HCT116 (cell line): ENCODE measurements around the gene OSTF1. TPM values are rescaled to one million over a fixed set of nuclear protein-coding genes. Genes with fewer than 3 reads are reported as not detected.

ENCODE experiments used
- ATAC-seq: fragments of 200-7000 bp; cut with Tn5 transposase; 2 replicates; pipeline ENCODE4 v1.9.1; 2020; ENCODE audit warnings: mild to moderate bottlenecking, moderate library complexity
- BruUV-seq: library from RNA; stranded (reverse); fragments of 400-500 nt; replicated peaks from 2 replicates; lab custom pipeline; 2021; lab: Mats Ljungman, UMichigan
- CTCF ChIA-PET: fragments of 300-600 bp; sonication (Branson Sonifier 250); formaldehyde crosslinking; loops from one replicate; lab custom pipeline; 2021; ENCODE audit warnings: antibody characterized with exemption; lab: Charles Lee
- POLR2A ChIA-PET: fragments of 300-600, 350-600 bp; sonication (Branson Sonifier 250); formaldehyde crosslinking; loops from one replicate; lab custom pipeline; 2021; ENCODE audit warnings: antibody characterized with exemption; lab: Charles Lee
- RAD21 ChIA-PET, 2 experiments: fragments of 300-600 bp; sonication (Branson Sonifier 250); formaldehyde crosslinking; loops; one replicate each; lab custom pipeline; 2023; ENCODE audit warnings: low total read pairs in 2 of 2; ENCODE audit not compliant: uncharacterized antibody in 2 of 2, unreplicated experiment in 2 of 2, low non-redundant PET in 1 of 2; lab: Charles Lee
- DNase-seq: peaks from one replicate; pipeline ENCODE4 v3.0.0-alpha.2; 2010; ENCODE audit warnings: low read depth, low spot score
- H2AFZ ChIP-seq: fragments of 200-600 bp; shearing (Covaris generic), sonication (generic); 2 replicates; pipeline ENCODE4 v1.6.1; 2017; ENCODE audit warnings: low read depth, mixed run types, mixed read lengths, antibody characterized with exemption, low read length; ENCODE audit not compliant: poor library complexity, severe bottlenecking
- H3K27ac ChIP-seq: 2 replicates; pipeline ENCODE4 v1.5.1; 2012; ENCODE audit warnings: low read depth, low read length
- H3K27me3 ChIP-seq: fragments of 200-600 bp; sonication (generic); 2 replicates; pipeline ENCODE4 v1.6.1; 2016; ENCODE audit warnings: mixed run types, low read length, mixed read lengths; ENCODE audit not compliant: insufficient read depth
- H3K36me3 ChIP-seq, 2 experiments: fragments of 200-500 bp in 1 of 2; fragments of 200-600 bp in 1 of 2; sonication (Bioruptor generic) in 1 of 2; sonication (generic) in 1 of 2; 2 replicates each; pipeline versions ENCODE4 v1.5.1 to v1.6.1; 2014 to 2016; ENCODE audit warnings: low read length in 2 of 2, inconsistent platforms in 1 of 2, mixed read lengths in 1 of 2, mixed run types in 1 of 2; ENCODE audit not compliant: insufficient read depth in 2 of 2, control insufficient read depth in 1 of 2
- H3K4me1 ChIP-seq, 2 experiments: fragments of 200-600 bp in 1 of 2; sonication (generic) in 1 of 2; 2 replicates each; pipeline versions ENCODE4 v1.5.1 to v1.6.1; 2012 to 2017; ENCODE audit warnings: low read length in 2 of 2, inconsistent platforms in 1 of 2, mild to moderate bottlenecking in 1 of 2, mixed read lengths in 1 of 2, mixed run types in 1 of 2, moderate library complexity in 1 of 2; ENCODE audit not compliant: insufficient read depth in 2 of 2, control insufficient read depth in 1 of 2
- H3K4me2 ChIP-seq: fragments of 200-600 bp; sonication (generic); 2 replicates; pipeline ENCODE4 v1.6.1; 2017; ENCODE audit warnings: mixed run types, low read length, mixed read lengths
- H3K4me3 ChIP-seq, 2 experiments: fragments of 200-600 bp in 1 of 2; sonication (generic) in 1 of 2; replicated peaks in 1 of 2; 2 replicates each; pipeline ENCODE4 v1.5.1; 2011 to 2016; ENCODE audit warnings: low read length in 2 of 2, control low read depth in 1 of 2, low read depth in 1 of 2, mild to moderate bottlenecking in 1 of 2, mixed read lengths in 1 of 2, mixed run types in 1 of 2
- H3K79me2 ChIP-seq: fragments of 200-600 bp; sonication (generic); 2 replicates; pipeline ENCODE4 v1.6.1; 2017; ENCODE audit warnings: mild to moderate bottlenecking, mixed run types, low read length, moderate library complexity, mixed read lengths; ENCODE audit not compliant: insufficient read depth
- H3K9ac ChIP-seq: fragments of 200-600 bp; sonication (generic); 2 replicates; pipeline ENCODE4 v1.6.1; 2016; ENCODE audit warnings: low read length, mixed read lengths
- H3K9me2 ChIP-seq: fragments of 200-600 bp; sonication (generic), shearing (Covaris generic); 2 replicates; pipeline ENCODE4 v1.6.1; 2017; ENCODE audit warnings: mixed run types, mild to moderate bottlenecking, moderate library complexity; ENCODE audit not compliant: insufficient read depth
- H3K9me3 ChIP-seq, 2 experiments: fragments of 200-500 bp in 1 of 2; fragments of 200-600 bp in 1 of 2; sonication (Bioruptor generic) in 1 of 2; sonication (generic) in 1 of 2; 2 replicates each; pipeline ENCODE4 v1.6.1; 2014 to 2017; ENCODE audit warnings: low read length in 2 of 2, mixed read lengths in 2 of 2, inconsistent platforms in 1 of 2, low read depth in 1 of 2, mild to moderate bottlenecking in 1 of 2, mixed run types in 1 of 2, moderate library complexity in 1 of 2; ENCODE audit not compliant: control insufficient read depth in 1 of 2, insufficient read depth in 1 of 2
- H4K20me1 ChIP-seq: fragments of 200-600 bp; sonication (generic), shearing (Covaris generic); 2 replicates; pipeline ENCODE4 v1.6.1; 2017; ENCODE audit warnings: mixed run types, mild to moderate bottlenecking, moderate library complexity; ENCODE audit not compliant: insufficient read depth
- CEBPB ChIP-seq: IDR thresholded peaks from 2 replicates; pipeline ENCODE4 v1.6.1; 2012; ENCODE audit warnings: low read depth
- ELF1 ChIP-seq: IDR thresholded peaks from 2 replicates; pipeline ENCODE4 v1.6.1; 2012; ENCODE audit warnings: low read depth, borderline replicate concordance
- EZH2 ChIP-seq: fragments of 200-600 bp; sonication (generic); IDR thresholded peaks from 2 replicates; pipeline ENCODE4 v1.6.1; 2017; ENCODE audit warnings: antibody characterized with exemption, mixed run types
- EZH2phosphoT487 ChIP-seq: fragments of 200-600 bp; IDR thresholded peaks from 2 replicates; pipeline ENCODE4 v1.6.1; 2018; ENCODE audit warnings: antibody characterized with exemption, borderline replicate concordance
- MAX ChIP-seq: IDR thresholded peaks from 2 replicates; pipeline ENCODE4 v1.6.1; 2012
- POLR2AphosphoS5 ChIP-seq: IDR thresholded peaks from 2 replicates; pipeline ENCODE4 v1.6.1; 2011; ENCODE audit warnings: mild to moderate bottlenecking, low read depth, low read length, moderate library complexity
- RAD21 ChIP-seq: IDR thresholded peaks from 2 replicates; pipeline ENCODE4 v1.6.1; 2012; ENCODE audit warnings: low read depth, mild to moderate bottlenecking
- SIN3A ChIP-seq: IDR thresholded peaks from 2 replicates; pipeline ENCODE4 v1.6.1; 2012; ENCODE audit warnings: low read depth
- SP1 ChIP-seq: IDR thresholded peaks from 2 replicates; pipeline ENCODE4 v1.6.1; 2012; ENCODE audit warnings: low read depth
- SRF ChIP-seq: IDR thresholded peaks from 2 replicates; pipeline ENCODE4 v1.6.1; 2012; ENCODE audit warnings: low read depth
- TCF7L2 ChIP-seq: IDR thresholded peaks from 2 replicates; pipeline ENCODE4 v1.7.0; 2011; ENCODE audit warnings: borderline replicate concordance, inconsistent platforms; ENCODE audit not compliant: insufficient read depth, insufficient read length; ENCODE audit errors: extremely low read depth
- ZBTB33 ChIP-seq: IDR thresholded peaks from 2 replicates; pipeline ENCODE4 v1.6.1; 2011; ENCODE audit warnings: mild to moderate bottlenecking, low read length, moderate library complexity; ENCODE audit not compliant: insufficient replicate concordance; ENCODE audit errors: extremely low read depth
- intact Hi-C: fragments of 100-400 bp; cut with micrococcal nuclease; formaldehyde crosslinking; loops from 2 replicates; pipeline ENCODE4 v1.10.0; 2022
- total RNA-seq: library from RNA; stranded (reverse); gene quantifications from one replicate; pipeline ENCODE4 v1.2.1, GENCODE V29; 2021; ENCODE audit not compliant: unreplicated experiment
- TF ChIP-seq, protein P1 (sequence below): IDR thresholded peaks from 2 replicates; pipeline ENCODE4 v1.6.1; 2012
- TF ChIP-seq, protein P2 (sequence below): IDR thresholded peaks from 2 replicates; pipeline ENCODE4 v1.6.1; 2012; ENCODE audit warnings: low read depth

Gene OSTF1
- total RNA-seq, 1 experiment from 2014 or later: 20.7 TPM

DNA sequence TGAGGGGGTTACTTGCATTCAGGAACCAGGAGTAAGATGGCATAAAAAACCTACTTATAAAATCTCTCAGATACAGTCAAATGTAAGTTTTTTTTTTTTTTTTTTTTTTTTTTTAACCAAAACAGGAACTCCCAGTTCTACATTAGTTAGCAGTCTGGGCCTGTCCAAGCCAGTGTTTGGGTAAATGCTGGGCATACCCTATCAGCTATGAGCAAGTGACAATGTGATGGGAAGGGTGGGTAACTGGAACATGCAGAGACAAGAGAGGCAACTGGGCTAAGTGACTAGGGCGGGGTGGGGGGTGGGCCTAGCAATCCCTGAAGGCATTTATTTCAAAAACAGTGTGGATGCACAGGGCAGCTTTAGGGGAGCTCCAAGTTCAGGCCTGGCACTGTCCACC is 2.7 kb upstream of the OSTF1 start:
- Histone ChIP-seq H3K4me3 (no peak overlapping the region), H3K36me3 (no peaks in the 10 kb centered on the region), H3K9me3 (no peaks in the 10 kb centered on the region), H4K20me1 (no peaks in the 10 kb centered on the region), H3K9me2 (no peaks in the 10 kb centered on the region), H3K79me2 (peaks cover 11% of the 10 kb centered on the region; the same call in 1 of the 2 replicates), H2AFZ (no peak overlapping the region), H3K9ac (no peak overlapping the region), H3K27me3 (no peaks in the 10 kb centered on the region), H3K4me2 (no peak overlapping the region), H3K4me1 (peaks cover 22 to 32% of the 10 kb centered on the region in 2 experiments; a peak in 3 of 4 replicates), H3K27ac (no peak overlapping the region)
- ChIA-PET CTCF (interaction anchor here (2.7 to 2.8 kb wide), 2 partner anchors 57 to 312 kb away, joined by 9 to 10 read pairs; partner anchors contain the start of gene CARNMT1), POLR2A (no interaction called here), RAD21 (no interaction called here)
- ATAC-seq (no peak), DNase-seq (no peak)
- no TSS peak for BruUV-seq
- intact Hi-C loops: loop anchor here (5.0 kb wide), 1 partner anchor 133 kb away; the partner anchor contains the start of gene C9orf40
- TF ChIP-seq SRF: no peak
- no peak for TF ChIP-seq SIN3A
- TF ChIP-seq, protein P1, sequence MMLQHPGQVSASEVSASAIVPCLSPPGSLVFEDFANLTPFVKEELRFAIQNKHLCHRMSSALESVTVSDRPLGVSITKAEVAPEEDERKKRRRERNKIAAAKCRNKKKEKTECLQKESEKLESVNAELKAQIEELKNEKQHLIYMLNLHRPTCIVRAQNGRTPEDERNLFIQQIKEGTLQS: no peak
- TF ChIP-seq, protein P2, sequence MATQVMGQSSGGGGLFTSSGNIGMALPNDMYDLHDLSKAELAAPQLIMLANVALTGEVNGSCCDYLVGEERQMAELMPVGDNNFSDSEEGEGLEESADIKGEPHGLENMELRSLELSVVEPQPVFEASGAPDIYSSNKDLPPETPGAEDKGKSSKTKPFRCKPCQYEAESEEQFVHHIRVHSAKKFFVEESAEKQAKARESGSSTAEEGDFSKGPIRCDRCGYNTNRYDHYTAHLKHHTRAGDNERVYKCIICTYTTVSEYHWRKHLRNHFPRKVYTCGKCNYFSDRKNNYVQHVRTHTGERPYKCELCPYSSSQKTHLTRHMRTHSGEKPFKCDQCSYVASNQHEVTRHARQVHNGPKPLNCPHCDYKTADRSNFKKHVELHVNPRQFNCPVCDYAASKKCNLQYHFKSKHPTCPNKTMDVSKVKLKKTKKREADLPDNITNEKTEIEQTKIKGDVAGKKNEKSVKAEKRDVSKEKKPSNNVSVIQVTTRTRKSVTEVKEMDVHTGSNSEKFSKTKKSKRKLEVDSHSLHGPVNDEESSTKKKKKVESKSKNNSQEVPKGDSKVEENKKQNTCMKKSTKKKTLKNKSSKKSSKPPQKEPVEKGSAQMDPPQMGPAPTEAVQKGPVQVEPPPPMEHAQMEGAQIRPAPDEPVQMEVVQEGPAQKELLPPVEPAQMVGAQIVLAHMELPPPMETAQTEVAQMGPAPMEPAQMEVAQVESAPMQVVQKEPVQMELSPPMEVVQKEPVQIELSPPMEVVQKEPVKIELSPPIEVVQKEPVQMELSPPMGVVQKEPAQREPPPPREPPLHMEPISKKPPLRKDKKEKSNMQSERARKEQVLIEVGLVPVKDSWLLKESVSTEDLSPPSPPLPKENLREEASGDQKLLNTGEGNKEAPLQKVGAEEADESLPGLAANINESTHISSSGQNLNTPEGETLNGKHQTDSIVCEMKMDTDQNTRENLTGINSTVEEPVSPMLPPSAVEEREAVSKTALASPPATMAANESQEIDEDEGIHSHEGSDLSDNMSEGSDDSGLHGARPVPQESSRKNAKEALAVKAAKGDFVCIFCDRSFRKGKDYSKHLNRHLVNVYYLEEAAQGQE: no peak
- no peak for TF ChIP-seq MAX
- TF ChIP-seq ELF1: no peak
- no peak for TF ChIP-seq POLR2AphosphoS5
- no peak for TF ChIP-seq CEBPB
- no peak for TF ChIP-seq ZBTB33
- no peak for TF ChIP-seq TCF7L2
- TF ChIP-seq SP1: no peak
- no peak for TF ChIP-seq RAD21
- TF ChIP-seq EZH2: no peak
- TF ChIP-seq EZH2phosphoT487: no peak
